ENCODE measurements around the gene CADPS. TPM values are rescaled to one million over a fixed set of nuclear protein-coding genes. Genes with fewer than 3 reads are reported as not detected.

CADPS gene
- total RNA-seq, 1 donor from 2014 or later, result 0.10 TPM

DNA sequence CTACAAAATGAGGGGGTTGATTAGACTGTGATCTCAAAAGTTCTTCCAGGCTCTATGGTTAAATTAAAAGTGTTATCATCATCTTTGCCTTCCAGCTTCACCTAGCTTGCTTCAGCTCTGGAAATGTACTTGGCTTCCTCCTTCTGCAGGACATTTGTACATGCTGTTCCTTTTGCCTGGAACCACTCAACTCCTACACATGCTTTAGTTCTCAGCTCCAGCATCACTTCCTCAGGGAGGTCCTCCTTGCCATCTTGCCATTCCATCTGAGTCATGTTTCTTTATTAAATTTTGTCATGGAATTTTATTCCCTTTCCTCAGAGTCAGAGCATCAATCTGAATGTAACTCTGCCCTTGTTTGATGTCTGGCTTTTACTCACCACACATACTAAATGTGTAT, 343.2 kb downstream of the CADPS start:
- DNase-seq (ENCODE audit: low spot score), result no peak
- no peak for ATAC-seq

DNA sequence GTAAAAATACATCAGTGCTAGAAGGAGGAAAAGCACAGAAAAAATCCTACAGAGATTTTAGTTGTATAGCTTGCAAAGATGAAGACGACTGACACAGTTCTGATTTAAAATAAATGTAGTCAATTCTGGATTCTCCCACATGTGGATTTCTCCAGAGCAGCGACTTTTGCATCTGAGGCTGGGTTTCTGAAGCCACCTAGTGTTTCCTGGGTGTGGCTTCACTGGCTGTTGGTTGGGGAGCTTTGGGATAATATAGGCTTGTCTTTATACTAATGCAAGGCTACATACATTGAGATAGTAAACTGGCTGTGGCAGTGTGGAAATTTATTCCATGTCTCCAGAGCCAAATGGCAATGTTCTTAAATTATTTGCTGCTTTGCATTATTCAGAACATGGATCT, 343.7 kb downstream of the CADPS start:
- ATAC-seq, result no peak

DNA sequence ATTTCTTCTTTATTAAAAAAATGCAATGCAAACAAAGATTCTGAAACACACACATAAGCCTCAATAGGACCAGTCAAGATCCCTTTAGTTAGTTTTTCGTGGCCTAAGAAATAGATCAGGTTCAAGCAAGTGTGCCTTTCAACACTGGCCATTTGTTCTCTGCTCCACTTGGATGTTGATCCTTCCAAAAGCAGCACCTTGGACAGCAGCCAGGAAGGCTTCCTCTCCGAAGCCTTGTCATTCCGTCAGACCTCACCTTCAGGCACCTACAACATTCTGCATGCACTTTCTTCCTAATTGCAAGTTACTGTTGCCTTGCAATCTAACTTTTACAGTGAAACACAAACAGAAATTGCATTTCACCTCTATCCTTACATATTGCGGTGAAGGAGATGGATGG, 346.0 kb downstream of the CADPS start:
- DNase-seq (ENCODE audit: low spot score), result no peak
- no peak for ATAC-seq

More for the DNA sequence above, 343.7 kb downstream of the CADPS start:
- DNase-seq (ENCODE audit: low spot score), result no peak

DNA sequence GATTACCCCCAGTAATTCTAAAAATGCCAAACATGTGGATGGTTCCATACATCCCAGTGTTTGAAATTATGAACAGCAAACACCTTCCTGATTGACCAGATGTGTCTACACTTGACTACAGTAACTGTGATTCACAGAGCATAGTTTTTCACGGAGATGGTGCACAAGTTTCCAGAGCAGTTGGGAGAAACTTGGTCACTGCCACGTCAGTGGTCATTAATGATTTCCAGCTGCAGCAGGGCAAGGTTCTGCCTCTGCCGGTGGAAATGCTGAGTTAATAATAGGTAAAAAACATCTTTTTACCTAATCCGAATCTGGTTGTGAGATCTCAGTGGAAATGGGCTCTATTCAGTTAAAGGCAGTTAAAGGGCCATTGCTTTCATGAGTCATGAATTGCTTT, 347.7 kb downstream of the CADPS start:
- DNase-seq (ENCODE audit: low spot score), result no peak
- no peak for ATAC-seq

DNA sequence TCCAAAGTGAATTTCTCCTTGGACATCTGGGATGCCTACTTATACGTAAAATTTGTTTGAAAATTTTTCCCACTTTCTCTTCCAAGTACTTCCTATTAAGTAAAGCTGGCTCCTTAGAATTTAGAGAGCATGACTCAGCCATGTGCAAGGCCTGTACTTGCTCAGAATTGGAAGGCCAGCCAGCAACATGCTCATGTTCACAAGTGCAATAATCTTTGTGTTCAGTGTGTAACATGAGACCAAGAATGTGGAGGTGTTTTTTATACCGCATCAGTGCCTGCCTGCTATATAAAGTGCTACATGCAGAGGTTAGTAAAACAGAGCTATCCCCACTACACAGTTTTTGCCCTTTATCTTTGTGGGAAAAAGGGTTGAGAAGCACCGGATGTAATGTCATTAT, 349.9 kb downstream of the CADPS start:
- no peak for ATAC-seq
- no peak for DNase-seq (ENCODE audit: low spot score)

DNA sequence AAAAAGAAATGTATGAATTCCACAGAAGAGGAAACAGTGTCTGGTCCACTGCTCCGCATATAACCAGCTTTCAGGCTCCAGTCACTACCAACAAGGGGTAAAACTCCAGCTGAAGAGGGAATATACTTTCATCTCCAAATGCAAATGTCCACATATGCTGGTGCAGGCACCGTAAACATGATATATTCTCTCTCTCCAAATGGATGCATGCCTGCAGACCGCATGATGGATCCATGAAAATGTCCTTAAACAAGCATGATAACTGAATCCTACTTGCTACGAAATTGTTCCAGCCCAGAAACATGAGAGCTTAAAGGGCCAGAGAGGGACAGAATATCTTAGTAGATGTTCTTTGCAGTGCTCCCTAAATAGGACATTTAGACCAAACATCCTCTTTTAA, 351.5 kb downstream of the CADPS start:
- no peak for DNase-seq (ENCODE audit: low spot score)

DNA sequence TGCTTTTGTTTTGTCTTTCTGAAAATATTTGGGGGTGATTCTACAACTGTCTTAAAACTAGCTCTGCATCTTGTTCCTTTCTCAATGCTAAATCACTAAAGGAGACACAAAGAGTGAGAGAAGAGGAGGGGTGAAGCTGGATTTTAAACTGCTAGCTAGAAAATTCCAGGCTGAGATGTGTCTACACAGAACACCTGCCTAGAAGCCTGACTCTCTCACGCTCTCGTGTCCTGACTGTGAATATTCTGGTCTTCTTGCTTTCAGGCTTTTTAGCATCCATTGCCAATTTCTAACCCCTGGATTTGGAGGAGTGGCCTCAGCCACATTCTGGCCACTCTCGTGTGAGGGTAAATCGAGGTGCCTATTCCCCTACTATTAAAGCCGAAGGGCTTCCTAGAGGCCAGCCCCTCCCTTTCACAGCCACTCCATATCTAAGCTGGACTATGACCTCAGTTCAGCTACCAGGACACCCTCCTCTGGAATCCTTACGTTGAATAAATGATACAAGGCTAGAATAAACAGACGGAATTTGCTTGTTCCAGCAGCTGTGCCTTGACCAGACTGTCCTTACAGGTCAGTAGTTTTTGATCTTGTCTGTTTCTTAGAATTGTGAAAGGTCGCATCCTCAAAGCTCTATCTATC, 353.6 kb downstream of the CADPS start:
- DNase-seq (ENCODE audit: low spot score) (no peak), ATAC-seq (no peak)

More for the DNA sequence above, 351.5 kb downstream of the CADPS start:
- ATAC-seq, result no peak

DNA sequence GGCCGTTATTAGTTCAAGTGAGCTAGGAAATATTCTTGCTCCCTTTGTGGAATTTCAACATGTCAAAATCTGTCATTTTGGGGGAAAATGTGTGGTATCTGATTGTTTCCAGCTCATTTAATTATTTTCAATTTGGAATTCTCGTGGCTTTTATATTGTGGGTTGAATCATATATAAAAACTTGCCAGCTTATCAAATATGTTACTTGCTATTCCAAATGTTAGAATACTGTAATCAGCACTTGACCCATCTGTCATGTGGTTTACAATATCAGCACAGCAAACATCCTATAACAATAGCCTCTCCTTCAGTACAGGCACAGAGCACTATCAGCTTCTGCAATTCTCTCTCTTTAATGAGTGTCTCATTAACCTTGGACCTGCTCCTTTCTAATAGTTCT, 371.7 kb downstream of the CADPS start:
- DNase-seq (ENCODE audit: low spot score), result no peak
- ATAC-seq, result no peak

DNA sequence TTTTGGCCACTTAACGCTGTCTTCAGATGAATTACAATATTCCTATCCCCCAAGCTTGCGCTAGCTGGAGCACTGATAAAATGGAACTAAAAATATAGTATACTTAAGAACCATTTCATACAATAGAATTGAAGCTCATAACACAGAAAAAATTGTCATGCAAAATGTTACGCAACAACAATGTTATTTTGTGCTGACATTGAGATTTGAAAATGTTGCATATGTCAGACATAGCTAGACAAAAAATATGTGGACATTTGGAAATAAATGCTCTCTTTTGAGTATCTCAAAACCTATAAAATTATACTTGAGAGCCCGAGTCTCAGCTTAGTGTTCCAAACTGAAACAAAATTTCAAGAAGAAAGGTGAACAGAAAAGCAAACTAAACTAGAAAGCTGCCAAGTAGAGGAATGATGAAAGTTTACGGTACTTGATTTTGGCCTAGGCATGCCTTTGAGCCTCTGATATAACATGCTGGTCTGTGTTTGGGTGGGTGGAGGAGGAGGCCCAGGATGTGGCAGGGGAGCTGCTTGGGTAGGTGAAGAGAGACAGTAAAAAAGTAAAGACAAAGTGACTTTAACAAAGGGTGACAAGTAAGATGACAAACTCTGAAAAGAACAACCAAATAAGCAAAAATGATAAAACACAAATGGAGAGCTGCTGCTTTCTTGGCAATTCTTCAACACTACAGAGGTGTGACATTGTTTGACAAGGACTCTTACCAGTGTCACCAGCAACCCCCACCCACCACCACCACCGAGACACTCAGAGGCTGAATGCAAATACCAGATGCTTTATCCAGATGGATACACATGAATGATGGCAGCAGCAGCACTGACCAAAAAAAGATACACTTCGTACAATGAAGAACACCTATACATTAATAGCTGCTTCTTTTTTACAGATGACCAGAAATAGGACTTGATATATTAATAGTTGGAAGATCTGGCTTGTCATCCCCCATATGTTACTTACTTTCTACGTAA, 372.6 kb downstream of the CADPS start:
- ATAC-seq, result no peak
- DNase-seq (ENCODE audit: low spot score), result no peak

DNA sequence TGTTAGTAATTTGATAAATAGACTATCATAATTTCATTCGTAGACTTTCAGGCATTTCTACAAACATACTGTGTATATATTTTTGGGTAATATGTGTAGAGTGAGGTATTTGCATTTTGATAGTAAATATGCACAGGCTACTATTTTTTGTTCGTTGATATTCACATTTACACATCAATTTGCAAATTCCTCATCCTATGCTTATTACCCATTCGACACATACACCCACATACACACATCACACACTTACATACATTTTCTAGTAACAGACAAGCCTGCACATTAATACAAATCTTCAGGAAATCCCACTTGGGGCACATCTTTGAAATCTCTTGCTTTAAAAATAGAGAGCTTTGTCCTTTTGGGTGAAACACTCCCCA, 373.9 kb downstream of the CADPS start:
- ATAC-seq, result no peak
- no peak for DNase-seq (ENCODE audit: low spot score)

DNA sequence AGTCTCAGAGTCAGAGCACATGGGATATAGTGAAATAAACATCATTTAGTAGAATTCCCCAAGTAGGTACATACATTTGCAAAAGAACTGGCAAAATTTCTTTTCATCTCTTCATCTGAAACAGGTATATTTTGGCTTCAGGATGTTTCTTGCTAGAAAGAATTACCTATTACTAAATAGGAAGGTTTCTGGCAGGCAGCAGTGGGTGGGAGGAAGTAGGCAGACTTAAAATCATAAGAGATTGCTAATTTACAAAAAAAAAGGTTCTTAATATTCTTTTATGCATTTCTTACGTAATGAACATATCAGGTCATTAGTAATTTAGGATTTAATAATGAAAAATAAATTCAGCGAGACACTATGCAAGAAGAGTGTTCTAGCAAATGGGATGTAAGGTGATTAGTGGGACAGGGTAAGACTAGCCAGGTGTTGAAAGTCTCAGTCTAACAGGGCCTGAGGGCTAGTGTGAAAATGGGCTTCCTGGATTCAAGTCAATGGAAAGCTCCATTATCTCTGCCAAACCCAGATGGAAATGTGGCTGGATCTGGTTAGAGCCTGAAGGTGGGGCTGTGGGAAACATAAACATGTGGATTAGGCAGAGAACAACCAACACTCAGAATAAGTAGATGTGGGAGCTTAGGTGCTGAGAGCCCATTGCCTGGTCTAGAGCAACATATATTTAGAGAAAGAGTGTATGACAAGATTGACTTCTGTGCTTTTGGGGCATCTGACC, 374.5 kb downstream of the CADPS start:
- DNase-seq (ENCODE audit: low spot score) (no peak), ATAC-seq (no peak)

DNA sequence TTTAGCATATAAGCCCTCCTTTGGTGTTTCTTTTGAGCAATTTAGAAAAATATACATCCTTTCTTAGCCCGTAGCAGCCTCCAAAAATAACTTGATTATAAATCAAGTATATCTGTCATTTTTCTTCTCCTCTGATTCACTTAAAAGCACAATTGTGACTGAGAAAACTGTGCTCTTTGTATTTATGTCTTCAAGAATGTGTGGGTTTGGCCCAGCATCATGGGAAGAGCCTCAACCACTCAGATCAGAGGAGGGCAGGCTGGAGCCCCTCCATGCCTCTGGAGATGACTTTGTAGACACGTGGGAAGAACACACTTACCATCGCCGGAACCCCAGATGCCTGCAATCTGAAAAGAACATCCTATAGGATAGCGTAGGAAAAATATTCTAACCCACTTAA, 378.1 kb downstream of the CADPS start:
- DNase-seq (ENCODE audit: low spot score) (no peak), ATAC-seq (no peak)

DNA sequence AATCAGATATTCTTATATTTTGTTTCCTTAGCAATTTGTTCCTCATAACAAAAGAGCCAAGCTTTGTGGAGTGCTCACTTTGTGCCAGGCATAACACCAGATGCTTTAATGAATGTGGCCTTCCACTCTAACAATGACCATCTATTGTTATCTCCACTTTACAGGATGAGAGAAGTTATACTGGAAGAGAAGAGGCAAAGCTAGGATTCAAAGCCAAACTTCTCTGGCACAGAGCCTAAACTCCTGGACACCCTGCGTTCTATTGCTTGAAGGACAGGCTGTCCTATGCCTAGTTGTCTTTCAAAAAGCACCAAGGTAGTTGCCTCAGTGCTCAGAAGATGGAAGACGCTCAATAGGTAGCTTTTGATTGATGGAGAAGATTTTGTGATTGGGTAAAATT, 378.7 kb downstream of the CADPS start:
- ATAC-seq (no peak), DNase-seq (ENCODE audit: low spot score) (no peak)

DNA sequence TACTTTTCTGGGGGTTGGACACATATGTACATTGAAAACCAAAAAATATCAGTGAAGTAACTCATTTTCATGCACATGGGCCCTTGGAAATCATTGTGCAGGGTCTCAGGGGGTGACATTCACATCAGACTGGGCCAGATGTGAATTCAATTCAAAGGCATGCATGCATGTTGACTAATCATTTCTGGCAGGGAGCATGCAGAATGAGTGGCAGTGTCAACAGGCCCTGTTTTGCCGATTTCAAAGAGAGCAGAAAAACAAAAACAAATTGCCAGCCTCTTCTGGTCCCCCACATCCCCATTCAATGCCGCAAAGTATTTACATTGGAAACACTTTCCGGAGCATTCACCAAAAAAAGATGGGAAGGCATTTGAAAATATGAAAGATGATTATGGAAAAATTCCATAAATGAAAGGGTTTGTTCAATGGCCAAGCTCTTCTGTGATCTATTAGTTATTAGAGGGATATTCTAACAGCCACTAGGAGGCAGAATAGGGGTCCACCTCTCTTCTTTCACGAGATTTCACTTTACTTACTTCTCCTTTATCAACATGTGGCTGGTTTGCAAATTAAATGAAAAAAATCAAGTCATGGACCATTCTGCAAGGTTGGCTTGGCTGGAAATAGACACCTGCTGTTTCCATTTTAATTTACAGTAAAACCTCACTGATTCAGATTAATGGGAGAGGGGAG, 382.0 kb downstream of the CADPS start:
- ATAC-seq (no peak), DNase-seq (ENCODE audit: low spot score) (no peak)

DNA sequence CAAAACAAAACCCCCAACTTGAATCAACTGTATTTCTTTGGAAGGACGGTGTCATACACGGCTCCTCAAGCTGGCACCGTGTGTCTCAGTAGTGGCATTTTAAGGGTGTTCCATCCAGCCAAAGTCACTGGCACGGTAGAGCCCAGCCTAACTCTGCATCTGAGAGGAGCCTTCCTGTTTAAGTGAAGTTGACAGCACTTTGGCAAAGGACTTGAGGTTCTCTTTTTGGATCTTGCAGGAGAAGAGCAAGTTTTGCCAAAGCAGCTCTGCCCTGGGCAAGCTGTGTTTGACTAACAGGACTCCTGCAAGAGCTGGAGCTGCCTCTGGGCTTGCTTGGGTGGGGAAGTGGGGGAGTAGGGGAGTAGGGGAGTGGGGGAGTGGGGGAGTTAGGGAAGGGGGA, 392.3 kb downstream of the CADPS start:
- no peak for ATAC-seq

DNA sequence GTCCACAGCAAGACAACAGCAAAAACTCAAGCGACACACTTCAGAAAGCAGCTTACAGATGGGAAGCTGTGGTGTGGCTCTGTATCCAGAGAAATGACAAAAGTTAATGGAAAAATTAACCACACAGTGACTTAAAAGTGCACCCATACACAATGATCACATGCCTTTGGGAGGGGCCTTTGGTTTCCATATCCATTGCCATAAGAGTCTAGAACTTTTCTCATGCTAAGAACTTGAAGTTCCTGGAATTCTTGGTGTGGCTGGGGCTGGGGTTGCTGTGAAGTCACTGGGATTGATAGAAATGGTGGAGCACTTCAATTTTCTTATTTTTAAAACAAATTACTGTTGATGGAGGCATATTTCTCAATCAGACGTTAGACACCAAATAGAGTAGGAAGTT, 393.3 kb downstream of the CADPS start:
- DNase-seq (ENCODE audit: low spot score) (no peak), ATAC-seq (no peak)

More for the DNA sequence above, 392.3 kb downstream of the CADPS start:
- DNase-seq (ENCODE audit: low spot score), result no peak

DNA sequence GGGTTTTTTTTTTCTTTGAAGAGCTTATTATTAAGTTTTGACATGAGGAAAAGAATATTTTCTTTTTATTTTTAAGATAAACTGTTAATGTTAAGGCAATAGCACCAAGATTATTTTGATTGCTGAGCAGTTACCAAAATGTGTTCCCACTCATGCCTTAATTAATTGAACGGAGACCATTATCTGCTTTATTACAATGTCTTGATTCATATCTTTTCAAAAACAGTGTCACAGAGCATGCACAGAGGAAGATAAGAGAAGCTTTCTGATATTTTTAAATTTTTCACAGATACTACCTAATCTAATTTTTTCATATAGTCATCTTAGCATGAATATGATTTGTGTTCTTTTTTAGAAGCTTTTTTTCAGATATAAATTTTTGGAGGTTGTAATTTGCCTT, 395.2 kb downstream of the CADPS start:
- DNase-seq (ENCODE audit: low spot score), result no peak
- no peak for ATAC-seq

DNA sequence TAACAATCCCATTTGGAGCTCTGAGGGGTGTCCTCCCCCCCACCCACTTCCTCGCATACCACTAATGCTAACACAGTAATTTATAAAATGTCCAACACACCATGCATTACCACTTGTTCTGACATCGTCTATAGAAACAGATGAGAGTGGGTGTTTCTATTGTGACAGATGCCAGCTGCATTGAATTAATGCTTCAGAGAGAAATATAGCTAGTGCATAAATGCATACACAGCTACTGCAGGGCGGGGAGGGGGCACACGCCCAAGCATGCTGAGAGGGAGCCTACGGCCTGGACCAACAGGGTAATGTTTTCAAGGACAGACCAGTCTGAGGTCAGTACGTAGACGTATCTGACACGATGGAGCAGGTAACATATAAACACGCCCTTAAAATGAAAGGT, 395.9 kb downstream of the CADPS start:
- ATAC-seq (no peak), DNase-seq (ENCODE audit: low spot score) (no peak)

DNA sequence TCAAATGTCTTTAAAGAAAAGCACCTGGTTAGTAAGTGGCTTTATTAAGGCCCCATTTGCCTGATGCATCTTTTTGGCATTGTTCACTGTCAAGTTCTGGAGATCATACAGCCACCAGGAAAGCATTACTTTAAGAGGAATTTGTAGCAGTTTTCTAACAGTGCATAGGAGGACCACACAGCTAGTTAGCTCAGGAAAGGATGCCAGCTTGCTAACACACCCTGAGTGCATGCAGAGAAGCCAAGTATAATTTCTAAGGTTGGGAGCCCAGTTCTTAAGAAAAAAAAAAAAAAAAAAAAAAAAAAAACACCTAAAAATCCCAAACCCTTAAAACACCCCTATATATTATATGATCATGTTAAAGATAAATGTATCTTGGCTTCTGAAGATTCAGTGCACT, 399.9 kb downstream of the CADPS start:
- DNase-seq (ENCODE audit: low spot score) (no peak), ATAC-seq (no peak)

DNA sequence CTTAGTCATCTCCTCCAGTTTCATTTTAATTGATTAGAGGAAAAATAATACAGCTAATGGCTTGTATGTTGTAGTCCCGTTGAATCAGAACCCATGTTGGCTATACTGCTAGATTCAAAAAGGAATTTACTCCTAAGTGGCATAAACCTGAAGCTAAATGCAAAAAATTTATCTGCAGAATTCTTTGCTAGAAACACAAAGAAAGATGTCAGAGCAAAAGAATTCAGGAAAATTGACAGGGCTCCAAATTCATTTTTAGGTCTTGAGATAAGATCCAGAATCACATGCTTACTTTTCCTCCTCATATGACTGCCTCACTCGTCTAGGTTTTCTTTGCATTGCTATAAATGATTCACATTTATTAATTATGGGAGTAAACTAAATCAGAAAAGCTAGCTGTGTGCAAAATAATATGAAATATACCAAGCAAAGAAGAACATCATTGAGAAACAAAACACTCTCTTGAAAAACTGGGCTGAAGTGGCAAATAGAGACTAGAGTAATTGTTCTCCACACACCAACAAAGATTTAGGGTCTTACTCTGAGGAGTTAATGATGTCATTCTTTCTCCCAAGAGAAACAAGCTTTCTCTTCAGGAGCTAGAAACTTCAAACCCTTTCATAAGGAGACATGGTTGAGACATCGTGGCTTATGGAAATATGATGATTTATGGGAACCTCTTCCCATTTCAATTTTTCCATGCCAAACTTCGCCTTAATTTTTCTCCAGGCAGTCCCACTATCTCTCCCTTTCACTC, 407.1 kb downstream of the CADPS start:
- DNase-seq (ENCODE audit: low spot score), result no peak
- no peak for ATAC-seq
